ENCODE data around the gene SAXO1. TPM values are rescaled to one million over a fixed set of nuclear protein-coding genes. Genes with fewer than 3 reads are reported as not detected.

The SAXO1 gene
- total RNA-seq, 1 donor from 2014 or later, result not detected

- Mint-ChIP-seq H3K4me3 (ENCODE audit: unreplicated experiment) (no peak overlapping the region), H3K36me3 (ENCODE audit: low read depth, unreplicated experiment) (peaks cover 6% of the 10 kb centered on the region), H3K9me3 (ENCODE audit: unreplicated experiment) (no peaks in the 10 kb centered on the region), H3K27ac (ENCODE audit: unreplicated experiment) (no peak overlapping the region), H3K27me3 (ENCODE audit: unreplicated experiment) (peaks cover 5% of the 10 kb centered on the region), H3K4me1 (ENCODE audit: unreplicated experiment) (peaks cover 5% of the 10 kb centered on the region)
- no peak for DNase-seq (ENCODE audit: low spot score)
- TF ChIP-seq, protein P1, sequence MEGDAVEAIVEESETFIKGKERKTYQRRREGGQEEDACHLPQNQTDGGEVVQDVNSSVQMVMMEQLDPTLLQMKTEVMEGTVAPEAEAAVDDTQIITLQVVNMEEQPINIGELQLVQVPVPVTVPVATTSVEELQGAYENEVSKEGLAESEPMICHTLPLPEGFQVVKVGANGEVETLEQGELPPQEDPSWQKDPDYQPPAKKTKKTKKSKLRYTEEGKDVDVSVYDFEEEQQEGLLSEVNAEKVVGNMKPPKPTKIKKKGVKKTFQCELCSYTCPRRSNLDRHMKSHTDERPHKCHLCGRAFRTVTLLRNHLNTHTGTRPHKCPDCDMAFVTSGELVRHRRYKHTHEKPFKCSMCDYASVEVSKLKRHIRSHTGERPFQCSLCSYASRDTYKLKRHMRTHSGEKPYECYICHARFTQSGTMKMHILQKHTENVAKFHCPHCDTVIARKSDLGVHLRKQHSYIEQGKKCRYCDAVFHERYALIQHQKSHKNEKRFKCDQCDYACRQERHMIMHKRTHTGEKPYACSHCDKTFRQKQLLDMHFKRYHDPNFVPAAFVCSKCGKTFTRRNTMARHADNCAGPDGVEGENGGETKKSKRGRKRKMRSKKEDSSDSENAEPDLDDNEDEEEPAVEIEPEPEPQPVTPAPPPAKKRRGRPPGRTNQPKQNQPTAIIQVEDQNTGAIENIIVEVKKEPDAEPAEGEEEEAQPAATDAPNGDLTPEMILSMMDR (IDR thresholded peaks at IDR 0.05; ENCODE audit: unreplicated experiment), result no peak
Measured at GRCh38 chr9:18896004-18896403, 137.0 kb downstream of the SAXO1 start.

- Mint-ChIP-seq H3K27ac (ENCODE audit: unreplicated experiment) (no peak overlapping the region), H3K27me3 (ENCODE audit: unreplicated experiment) (peaks cover 3% of the 10 kb centered on the region), H3K36me3 (ENCODE audit: low read depth, unreplicated experiment) (peaks cover 6% of the 10 kb centered on the region), H3K4me3 (ENCODE audit: unreplicated experiment) (no peak overlapping the region), H3K9me3 (ENCODE audit: unreplicated experiment) (no peaks in the 10 kb centered on the region), H3K4me1 (ENCODE audit: unreplicated experiment) (peaks cover 3% of the 10 kb centered on the region)
- no peak for DNase-seq (ENCODE audit: low spot score)
- TF ChIP-seq, protein P1 (IDR thresholded peaks at IDR 0.05; ENCODE audit: unreplicated experiment), result no peak
Measured at GRCh38 chr9:18893491-18893890, 139.5 kb downstream of the SAXO1 start.

GRCh38 chr9:18893046-18893445 is 140.0 kb downstream of the SAXO1 start:
- H3K36me3 Mint-ChIP-seq (ENCODE audit: low read depth, unreplicated experiment), result peaks cover 6% of the 10 kb centered on the region
- TF ChIP-seq, protein P1 (IDR thresholded peaks at IDR 0.05; ENCODE audit: unreplicated experiment), result no peak
- H3K4me3 Mint-ChIP-seq (ENCODE audit: unreplicated experiment), result no peak overlapping the region
- no peaks in the 10 kb centered on the region for H3K4me1 Mint-ChIP-seq (ENCODE audit: unreplicated experiment)
- H3K27ac Mint-ChIP-seq (ENCODE audit: unreplicated experiment), result no peak overlapping the region
- no peak for DNase-seq (ENCODE audit: low spot score)
- H3K9me3 Mint-ChIP-seq (ENCODE audit: unreplicated experiment), result no peaks in the 10 kb centered on the region
- peaks cover 3% of the 10 kb centered on the region for H3K27me3 Mint-ChIP-seq (ENCODE audit: unreplicated experiment)

GRCh38 chr9:18891946-18892670 is 140.9 kb downstream of the SAXO1 start:
- H3K36me3 Mint-ChIP-seq (ENCODE audit: low read depth, unreplicated experiment), result peaks cover 6% of the 10 kb centered on the region
- no peaks in the 10 kb centered on the region for H3K9me3 Mint-ChIP-seq (ENCODE audit: unreplicated experiment)
- TF ChIP-seq, protein P1 (IDR thresholded peaks at IDR 0.05; ENCODE audit: unreplicated experiment), result no peak
- H3K4me3 Mint-ChIP-seq (ENCODE audit: unreplicated experiment), result no peak overlapping the region
- H3K27me3 Mint-ChIP-seq (ENCODE audit: unreplicated experiment), result peaks cover 4% of the 10 kb centered on the region
- DNase-seq (ENCODE audit: low spot score), result no peak
- H3K4me1 Mint-ChIP-seq (ENCODE audit: unreplicated experiment), result no peaks in the 10 kb centered on the region
- H3K27ac Mint-ChIP-seq (ENCODE audit: unreplicated experiment), result no peak overlapping the region

GRCh38 chr9:18890372-18890771 is 142.6 kb downstream of the SAXO1 start:
- DNase-seq (ENCODE audit: low spot score), result no peak
- peaks cover 4% of the 10 kb centered on the region for H3K27me3 Mint-ChIP-seq (ENCODE audit: unreplicated experiment)

More at GRCh38 chr9:18890372-18890771, 142.6 kb downstream of the SAXO1 start:
- Mint-ChIP-seq H3K4me3 (ENCODE audit: unreplicated experiment) (no peak overlapping the region), H3K9me3 (ENCODE audit: unreplicated experiment) (no peaks in the 10 kb centered on the region), H3K27ac (ENCODE audit: unreplicated experiment) (no peak overlapping the region), H3K4me1 (ENCODE audit: unreplicated experiment) (no peaks in the 10 kb centered on the region), H3K36me3 (ENCODE audit: low read depth, unreplicated experiment) (no peaks in the 10 kb centered on the region)
- TF ChIP-seq, protein P1 (IDR thresholded peaks at IDR 0.05; ENCODE audit: unreplicated experiment), result no peak

Data from endothelial cell (in vitro differentiated cells).